ENCODE results near the gene CFAP77.
"Not testable (repeated sequence)": the region's sequence is repeated elsewhere in the genome, so short reads cannot be mapped to it uniquely, and the experiment has no call there.

CFAP77 gene

DNA sequence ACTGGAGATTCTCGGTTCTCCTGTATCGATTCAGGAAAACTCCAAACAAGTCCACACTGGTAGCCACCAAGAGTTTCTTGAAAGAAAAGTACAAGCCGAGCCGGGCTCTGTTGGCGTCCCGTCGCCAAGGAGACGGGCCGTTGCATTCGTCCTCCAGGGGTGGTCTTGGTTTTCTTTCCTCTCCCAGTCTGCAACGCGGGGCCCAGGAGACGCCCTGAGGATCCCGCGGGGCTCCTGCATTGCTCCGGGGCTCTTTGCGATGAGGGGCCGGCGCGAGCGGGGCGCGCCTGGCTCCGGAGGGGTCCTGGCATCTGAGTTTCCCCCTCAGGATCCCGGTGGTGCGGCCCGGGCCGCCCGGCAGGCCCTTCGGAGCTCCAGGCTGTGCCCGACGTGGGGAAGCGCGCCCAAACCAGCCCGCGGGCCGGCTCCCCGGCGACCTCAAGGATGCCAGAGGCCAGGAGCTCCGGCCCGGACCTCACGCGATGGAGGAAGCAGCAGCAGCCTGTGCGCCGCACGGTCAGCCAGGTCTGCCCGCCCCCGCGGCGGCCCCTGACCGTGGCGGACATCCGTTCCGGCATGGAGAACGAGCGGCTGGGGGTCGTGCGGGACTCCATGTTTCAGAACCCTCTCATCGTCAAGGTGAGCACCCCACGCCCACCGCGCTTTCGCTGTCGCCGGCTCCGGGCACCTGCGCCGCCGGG is at the start of gene CFAP77:
Gene CFAP77, plus strand, starts transcription at position 384 of the 701 bp plus-strand sequence. Its CDS starts 61 bp downstream, at position 445.
- DNase-seq: peak; percentile 22

DNA sequence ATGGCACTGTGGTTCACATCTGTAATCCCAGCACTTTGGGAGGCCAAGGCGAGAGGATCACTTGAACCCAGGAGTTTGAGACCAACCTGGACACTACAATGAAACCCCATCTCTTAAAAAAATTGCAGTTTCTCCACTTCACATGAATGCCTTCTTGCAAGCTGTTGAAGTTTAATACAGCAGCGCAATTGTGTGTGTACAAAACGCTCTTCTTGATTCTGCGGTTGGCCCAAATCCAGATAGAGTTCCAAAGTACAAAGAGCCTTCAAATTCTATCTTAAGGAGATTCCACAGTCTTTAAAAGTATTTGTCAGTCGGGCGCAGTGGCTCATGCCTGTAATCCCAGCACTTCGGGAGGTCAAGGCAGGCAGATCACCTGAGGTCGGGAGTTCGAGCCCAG is 45.9 kb upstream of the CFAP77 start:
- no peak for DNase-seq

DNA sequence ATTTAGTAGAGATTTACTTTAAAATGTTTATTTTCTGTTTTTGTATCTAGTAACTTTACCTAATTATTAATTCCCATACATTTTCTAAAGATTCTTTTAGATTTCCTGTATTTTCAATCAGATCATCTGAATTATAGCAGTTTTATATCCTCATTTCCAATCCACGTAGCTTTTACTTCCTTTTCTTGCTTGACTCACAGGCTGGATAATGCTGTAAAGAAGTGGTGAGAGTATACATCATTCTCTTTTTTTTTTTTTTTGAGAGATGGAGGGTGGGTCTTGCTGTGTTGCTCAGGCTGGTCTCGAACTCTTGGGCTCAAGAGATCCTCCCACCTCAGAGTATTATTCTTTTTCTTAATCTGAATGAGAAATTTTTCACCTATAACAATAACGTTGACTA is 44.0 kb upstream of the CFAP77 start:
- DNase-seq: no peak

DNA sequence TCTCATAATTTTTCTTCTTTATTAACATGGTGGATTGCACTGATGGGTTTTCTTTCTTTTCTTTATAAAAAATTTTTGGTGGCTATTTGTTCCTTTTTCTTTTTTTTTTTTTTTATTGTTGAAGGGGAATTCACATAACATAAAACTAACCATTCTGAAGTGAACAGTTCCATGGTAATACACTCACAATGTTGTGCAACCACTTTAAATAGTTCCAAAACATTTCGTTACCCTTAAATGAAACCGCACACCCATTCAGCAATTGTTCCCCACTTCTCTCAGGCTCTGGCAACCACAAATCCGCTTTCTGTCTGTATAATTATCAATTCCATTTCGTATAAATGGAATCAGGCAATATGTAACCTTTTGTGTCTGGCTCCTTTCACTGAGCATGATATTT is 43.5 kb upstream of the CFAP77 start:
- DNase-seq: no peak

DNA sequence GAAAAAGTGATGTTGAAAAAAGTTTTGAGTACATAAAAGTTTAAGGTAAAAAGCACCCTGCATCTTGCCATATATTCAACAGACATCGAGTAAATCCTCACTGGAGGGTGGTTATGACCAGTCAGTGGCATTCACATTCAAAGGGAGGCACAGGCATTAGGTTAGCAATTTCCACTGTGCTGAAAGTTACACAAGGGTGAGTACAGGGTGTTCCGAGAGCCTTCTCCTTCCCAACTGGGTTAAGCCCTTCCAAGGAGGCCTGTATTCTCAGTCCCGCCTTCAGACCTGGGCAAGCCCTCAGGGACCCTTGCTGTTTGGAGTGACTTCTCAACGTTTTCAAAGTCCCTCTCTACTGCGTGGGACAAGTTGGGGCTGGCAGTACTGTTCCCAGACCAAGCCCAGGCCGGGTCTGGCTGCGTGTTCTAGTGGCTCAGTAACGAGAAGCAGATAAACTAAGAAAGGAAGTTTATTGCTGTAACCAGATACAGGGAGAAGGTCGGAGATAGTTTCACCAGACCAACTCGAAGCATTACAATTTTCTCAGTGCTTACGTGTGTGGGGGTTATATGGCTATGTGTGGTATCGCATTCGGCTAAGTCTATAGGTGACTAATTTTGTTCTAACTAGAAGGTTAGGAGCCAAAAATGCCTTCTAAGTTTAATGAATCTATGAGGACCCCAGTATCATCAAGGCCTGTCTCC is 42.2 kb upstream of the CFAP77 start:
- DNase-seq: no peak

DNA sequence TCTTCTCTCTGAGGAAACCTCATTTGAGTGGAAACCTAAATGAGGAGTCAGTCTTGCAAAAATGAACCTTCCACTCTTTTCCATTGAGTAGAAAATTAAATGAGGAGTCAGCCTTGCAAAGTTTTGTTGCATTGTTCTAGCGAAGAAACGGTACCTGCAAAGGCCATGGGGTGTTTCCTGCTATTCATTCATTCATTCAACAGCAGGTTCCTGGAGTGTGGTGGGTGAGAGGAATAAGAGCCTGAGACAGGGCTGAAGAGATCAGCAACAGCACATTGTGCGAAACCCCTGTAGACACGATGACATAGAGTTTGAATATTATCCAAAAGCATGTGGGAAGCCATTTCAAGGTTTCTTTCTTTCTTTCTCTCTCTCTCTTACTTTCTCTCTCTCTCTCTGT is 40.6 kb upstream of the CFAP77 start:
- DNase-seq: no peak

DNA sequence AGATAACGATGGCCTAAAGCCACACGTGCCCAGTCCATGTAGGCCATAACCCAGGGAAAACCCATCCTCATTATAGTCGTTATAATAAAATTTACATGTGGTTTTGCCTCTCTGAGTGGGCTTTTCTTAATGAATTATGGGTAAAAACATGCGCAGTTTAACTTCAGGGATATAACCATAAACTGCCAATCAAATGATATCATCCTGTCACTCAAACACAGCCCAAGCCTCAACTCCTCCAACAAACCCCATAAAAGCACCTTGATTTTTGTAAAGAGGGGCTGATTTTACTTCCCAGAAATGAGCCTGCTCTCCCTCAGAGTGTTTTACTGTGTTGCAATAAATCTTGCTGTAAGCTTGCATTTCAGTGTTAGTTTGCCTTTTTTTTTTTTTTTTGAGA is 39.4 kb upstream of the CFAP77 start:
- DNase-seq: no peak

DNA sequence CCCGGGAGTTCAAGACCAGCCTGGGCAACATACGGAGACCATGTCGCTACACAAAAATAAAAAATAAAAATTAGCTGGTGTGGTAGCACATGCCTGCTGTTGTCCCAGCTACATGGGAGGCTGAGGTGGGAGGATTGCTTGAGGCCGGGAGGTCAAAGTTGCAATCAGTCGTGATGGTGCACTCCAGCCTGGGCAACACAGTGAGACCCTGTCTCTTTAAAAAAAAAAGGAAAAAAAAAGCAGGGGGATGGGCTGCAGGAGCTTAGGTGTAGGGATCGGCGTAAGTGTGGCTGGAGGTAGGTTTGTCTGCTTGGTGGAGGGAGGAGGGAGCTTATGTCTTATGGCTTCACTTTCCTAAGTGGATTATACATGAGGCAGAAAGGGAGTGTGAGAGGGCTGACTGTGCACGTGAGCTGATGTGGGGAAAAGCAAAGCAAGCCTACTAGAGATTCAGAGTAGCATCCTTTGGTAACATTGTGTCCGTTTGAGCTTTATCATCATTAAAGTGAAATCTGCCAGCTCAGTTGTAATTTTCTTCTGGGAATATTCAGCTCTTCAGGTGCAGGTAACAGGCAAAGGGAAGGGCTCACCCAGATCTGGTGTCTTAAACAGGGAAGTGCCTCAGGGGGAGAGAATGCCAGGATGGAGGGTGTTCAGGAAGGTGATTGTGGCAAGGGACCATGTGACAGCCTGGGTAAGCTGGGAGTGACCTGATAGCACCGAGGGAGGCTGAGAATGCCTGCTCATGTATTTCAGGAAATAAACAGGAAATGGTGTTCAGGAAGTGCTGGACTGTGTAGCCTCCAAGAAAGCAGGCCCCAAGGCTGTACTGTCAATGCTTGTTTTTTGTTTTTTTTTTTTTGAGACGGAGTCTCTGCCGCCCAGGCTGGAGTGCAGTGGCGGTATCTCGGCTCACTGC is 37.6 kb upstream of the CFAP77 start:
- no peak for DNase-seq

DNA sequence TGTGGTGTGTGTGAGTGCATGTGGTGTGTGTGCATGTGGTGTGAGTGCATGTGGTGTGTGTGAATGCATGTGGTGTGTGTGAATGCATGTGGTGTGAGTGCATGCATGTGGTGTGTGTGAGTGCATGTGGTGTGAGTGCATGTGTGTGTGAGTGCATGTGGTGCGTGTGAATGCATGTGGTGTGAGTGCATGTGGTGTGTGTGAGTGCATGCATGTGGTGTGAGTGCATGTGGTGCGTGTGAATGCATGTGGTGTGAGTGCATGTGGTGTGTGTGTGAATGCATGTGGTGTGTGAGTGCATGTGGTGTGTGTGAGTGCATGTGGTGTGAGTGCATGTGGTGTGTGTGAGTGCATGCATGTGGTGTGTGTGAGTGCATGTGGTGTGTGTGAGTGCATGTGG is 32.2 kb upstream of the CFAP77 start:
- DNase-seq: not testable (repeated sequence)

DNA sequence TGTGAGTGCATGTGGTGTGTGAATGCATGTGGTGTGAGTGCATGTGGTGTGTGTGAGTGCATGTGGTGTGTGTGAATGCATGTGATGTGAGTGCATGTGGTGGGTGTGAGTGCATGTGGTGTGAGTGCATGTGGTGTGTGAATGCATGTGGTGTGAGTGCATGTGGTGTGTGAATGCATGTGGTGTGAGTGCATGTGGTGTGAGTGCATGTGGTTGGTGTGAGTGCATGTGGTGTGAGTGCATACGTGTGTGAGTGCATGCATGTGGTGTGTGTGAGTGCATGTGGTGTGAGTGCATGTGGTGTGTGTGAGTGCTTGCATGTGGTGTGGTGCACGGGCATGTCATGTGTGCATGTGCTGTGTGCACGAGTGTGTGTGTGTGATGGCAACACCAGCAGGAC is 31.6 kb upstream of the CFAP77 start:
- DNase-seq: not testable (repeated sequence)

DNA sequence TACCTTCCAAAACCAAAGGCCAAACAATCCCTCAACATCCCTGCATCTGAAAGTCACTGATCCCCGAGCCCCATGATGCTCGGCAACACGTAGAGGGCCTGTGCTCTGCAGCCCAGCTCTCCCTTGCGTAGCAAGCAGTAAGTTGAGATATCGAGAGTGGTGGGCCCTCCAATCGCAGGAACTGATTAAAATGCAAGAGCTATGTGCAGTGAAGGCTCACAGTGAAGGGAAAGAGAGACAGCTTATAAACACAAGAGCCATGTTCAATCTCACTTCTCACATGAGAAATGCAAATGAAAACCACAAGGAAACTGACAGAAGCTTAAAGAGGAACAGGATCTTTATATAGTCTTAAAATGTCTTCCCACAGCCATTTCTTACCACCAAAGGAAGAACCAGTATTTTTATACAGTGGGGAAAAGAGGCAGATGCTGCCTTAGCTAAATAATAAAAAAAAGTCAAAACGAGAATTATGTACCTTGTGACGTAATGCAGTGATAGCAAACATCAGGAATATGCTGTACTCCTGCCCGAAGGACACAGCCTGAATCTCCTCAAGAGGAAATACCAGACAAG is 28.0 kb upstream of the CFAP77 start:
- DNase-seq: no peak

DNA sequence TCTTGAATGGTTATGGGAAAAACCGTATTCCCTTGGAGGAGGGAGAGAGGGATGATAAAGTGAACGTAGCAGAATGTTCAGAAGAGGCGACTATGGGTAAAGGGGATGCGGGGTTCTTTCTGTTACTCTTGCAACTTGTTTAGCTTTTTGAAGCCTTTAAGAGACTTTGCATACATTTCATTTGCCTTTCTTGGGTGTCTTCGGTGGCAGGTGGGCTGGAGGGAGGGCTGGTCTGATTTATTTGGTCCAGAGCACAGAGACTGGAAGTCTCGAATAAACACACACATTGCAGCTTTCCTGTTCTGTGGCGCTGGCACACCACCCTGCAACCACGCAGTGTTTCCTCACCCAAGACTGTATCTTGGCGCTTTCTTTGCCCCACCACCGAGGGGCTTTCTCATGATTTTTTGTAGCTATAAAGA is 26.5 kb upstream of the CFAP77 start:
- no peak for DNase-seq

DNA sequence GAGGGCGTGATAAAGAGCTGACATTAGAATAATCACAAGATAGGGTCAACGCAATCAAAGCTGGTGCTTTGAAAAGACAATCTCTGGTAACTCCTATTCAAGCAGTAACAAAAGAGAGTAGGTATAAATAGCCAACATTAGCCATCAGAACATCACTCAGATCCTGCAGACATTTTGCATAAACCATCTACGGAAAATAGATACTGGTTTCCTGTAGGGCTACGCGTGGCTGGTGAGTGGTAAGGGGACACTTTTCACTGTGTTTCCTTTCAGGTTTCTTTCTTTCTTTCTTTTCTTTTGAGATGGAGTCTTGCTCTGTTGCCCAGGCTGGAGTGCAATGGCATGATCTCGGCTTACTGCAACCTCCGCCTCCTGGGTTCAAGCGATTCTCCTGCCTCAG is 25.6 kb upstream of the CFAP77 start:
- DNase-seq: no peak

DNA sequence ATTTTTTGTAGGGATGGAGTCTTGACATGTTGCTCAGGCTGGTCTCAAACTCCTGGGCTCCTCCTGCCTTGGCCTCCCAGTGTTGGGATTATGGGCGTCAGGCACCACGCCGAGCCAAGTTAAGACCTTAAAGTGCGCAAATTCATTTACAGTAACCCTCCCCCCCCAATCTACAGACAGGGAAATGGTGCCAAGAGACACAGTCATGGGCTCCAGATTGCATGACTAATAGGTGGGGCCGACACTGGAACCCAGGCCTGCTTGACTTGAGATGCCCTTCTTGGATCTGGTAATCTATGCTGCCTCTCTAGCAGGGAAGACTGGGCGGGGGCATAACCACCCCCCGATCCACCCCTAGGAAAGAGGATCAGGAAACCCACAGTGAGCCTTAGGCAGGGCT is 22.9 kb upstream of the CFAP77 start:
- no peak for DNase-seq

DNA sequence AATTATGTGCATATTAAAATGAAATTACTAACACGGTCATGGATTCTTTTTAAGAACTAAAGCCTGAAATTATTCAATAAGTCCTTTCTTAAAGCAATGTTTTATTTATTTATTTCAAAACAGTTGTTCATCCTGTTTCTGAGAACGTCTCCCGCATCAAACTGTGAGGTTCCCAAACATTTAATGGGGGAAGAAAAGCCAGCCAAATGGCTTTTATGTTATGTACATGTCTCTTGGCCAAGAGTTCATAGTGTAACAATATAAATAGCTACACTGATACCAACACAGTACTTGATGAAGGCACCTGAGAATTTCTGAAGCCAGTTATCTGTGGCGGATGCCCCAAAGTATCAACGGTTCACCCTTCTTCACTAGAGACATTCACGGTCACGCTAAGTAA is 19.0 kb upstream of the CFAP77 start:
- no peak for DNase-seq

DNA sequence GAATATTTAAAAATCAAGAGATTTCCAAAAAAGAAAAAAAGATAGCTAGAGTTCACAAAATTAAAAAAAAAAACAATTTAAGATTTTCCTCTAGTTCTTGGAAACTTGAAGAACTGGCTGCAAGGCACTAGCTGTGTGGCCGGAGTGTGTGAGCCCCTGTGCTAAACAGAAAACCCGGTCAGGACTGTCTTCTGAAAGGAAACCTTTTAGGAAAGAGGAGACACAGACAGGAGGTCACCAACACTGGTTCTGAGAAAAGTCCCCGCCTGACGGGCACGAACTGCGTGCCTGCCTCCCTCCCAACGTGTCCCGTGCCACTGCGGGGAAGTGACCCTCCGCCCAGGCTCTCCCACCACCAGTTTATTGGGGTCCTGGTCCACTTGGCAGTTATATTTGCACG is 18.6 kb upstream of the CFAP77 start:
- no peak for DNase-seq

DNA sequence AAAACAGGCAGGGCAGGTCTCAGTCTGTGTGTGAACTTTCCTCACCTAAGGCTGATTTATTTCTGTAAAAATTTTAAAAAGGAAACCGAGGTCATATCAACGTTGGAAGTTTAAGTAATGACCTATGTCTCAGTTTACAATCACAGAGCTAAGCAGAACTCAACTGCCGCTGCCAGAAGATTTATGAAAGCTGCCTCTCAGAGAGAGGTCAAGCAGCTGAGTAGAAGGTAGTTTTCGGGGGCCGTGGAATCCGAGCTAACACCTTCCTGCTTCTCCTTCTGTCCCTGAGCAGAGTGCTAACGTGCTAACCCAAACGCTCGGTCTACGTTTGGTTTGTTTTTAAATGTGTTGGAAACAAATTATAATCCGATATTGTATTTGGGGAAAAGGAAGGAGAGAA is 14.5 kb upstream of the CFAP77 start:
- DNase-seq: no peak

DNA sequence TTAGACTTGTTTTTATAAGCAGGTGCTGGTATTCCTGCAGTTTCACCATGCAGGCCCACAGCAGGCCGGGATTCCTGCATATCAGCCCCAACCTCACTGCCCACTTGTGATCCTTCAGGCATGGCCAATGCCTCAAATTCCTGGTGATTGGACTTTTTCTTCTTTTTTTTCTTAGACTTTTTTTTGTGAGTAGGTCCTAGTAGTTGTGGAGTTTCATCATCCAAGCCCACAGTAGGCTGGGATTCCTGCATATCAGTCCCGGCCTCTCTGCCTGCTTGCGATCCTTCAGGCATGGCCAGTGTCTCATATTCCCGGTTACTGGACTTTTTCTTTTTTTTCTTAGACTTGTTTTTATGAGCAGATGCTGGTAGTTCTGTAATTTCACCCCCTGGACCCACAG is 8.2 kb upstream of the CFAP77 start:
- DNase-seq: no peak

DNA sequence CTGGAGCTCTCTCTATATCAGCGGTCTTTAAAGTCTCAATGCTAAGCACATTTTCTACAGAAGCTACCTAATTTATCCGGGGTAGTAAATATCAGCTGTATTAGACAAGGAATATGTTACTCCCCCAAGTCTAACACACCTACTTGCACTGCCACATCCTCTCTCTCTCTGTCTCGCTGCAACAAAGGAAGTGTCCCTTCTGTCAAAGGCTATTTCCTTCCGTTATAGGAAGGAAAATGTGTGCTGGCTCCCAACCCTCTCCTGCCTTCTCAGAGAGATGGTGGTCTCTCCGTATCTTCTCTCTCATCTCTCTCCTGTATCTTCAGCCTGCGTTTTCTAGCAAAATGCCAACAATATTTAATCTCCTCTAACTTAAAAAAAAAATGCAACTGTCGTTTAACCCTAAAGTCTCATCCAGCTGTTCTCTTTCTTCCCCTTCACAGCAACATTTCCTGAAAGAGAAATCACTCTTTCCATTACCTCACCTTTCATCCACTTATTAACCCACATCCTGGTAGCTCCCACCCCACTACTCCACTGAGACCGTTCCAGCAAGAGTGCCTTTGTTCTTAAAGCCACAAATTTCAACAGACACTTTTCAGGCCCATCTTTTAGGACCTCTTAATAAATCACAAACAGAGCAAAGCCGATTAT is 5.7 kb upstream of the CFAP77 start:
- no peak for DNase-seq

DNA sequence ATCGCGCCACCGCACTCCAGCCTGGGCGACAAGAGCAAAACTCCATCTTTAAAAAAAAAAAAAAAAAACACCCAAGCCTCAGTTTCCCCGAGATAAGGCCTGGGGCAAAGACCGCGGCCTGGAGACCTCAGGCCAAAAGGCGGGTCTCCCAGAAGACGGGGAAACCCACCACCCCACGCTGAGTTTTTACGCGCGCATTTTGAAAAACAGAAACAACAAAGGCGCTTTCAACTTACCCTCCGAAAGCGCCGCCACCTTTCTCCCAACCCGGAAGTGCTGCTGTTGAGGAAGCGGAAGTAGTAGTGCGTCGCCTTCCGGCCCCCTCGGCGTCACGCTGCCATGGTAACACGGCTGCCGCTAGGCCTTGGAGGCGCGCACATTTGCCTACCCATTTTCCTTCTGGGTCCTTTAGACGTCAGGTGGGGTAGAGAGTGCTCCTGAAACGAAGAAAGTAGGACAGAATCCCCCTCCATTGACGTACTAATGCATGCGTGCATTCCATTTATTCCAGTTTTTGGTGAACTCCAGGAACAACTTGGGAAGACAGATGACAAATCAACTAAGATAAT is 3.4 kb upstream of the CFAP77 start, which contains the start of gene TTF1:
Gene TTF1, minus strand, starts transcription at position 287 of the 569 bp plus-strand sequence. CDS start 4,019 bp downstream, outside the sequence.
- DNase-seq: peak; percentile 90

DNA sequence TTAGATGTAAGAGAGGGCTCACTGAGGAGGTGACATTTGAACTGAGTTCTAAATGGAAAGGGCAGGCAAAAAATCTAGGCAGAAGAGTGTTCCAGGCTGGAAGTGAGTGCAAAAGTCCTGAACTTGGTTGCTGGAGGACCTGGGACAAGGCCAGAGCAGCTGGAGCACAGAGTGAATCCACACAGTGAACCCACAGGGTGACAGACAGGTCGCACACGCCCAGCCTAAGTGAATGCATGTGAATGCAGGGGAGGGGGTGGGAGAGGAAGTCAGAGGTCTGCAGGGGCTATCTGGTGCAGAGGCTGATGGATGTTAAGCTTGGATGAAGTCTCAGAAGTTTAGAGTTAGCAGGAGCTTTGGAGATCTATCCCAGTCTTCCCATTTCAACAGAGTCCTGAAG is 2.8 kb upstream of the CFAP77 start:
- DNase-seq: no peak

DNA sequence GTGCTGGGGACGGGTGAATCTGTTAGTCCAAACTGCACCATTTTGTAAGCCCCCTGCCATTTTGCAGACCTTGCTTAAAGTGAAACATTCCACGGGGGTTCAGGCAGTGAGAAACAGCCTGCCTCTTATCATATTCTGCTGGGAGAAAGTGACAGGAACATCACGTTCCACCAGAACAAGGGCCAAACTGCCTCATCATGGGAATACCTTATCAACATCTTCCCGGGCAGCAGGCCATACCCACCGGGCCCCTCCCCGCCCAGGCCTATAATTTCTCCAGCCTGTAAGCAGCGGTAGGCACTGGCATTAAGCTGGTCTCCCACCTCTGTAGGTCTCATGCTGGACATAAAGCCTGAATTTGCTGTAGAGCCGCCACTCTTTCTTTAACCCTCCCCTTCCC is 1.5 kb upstream of the CFAP77 start:
- no peak for DNase-seq
